K562 (cell line): ENCODE measurements around the gene CTDSP2. TPM values are rescaled to one million over a fixed set of nuclear protein-coding genes. Genes with fewer than 3 reads are reported as not detected.

ENCODE experiments used
- ATAC-seq: fragments of 200-7000 bp; cut with Tn5 transposase; 3 replicates; pipeline ENCODE4 v1.9.1; 2020; ENCODE audit warnings: moderate library complexity
- BruUV-seq: library from RNA; stranded (reverse); fragments of 400-500 nt; replicated peaks from 2 replicates; lab custom pipeline; 2021; lab: Mats Ljungman, UMichigan
- CTCF ChIA-PET: fragments of 300-600 bp; formaldehyde crosslinking; extraction: SDS; loops from one replicate; lab custom pipeline; 2021; ENCODE audit warnings: low intra/inter-chr PET ratio; lab: Yijun Ruan, JAX
- POLR2A ChIA-PET: fragments of 300-600, 350-650 bp; sonication (Branson Sonifier 250); formaldehyde crosslinking; extraction: SDS; loops from one replicate; lab custom pipeline; 2021; ENCODE audit warnings: antibody characterized with exemption, inconsistent platforms; lab: Yijun Ruan, JAX
- DNase-seq, 4 experiments: peaks; one replicate each; pipeline versions ENCODE4 v3.0.0 to v3.0.0-alpha.2; 2011 to 2018; ENCODE audit warnings: low spot score in 3 of 4, mixed read lengths in 3 of 4; ENCODE audit errors: extremely low read depth in 1 of 4
- FAIRE-seq: peaks from 2 replicates; lab custom pipeline; 2011; peaks lifted over from hg19 to GRCh38; lab: Jason Lieb, UNC
- H2AFZ ChIP-seq: 2 replicates; pipeline ENCODE4 v1.6.0; 2011; ENCODE audit warnings: low read depth, low read length, control low read depth, inconsistent platforms
- H3K27ac ChIP-seq: fragments of 200-600 bp; 3 replicates; pipeline ENCODE4 v1.8.0; 2011; ENCODE audit warnings: low read depth, mild to moderate bottlenecking, control low read depth, inconsistent platforms, low read length, moderate library complexity, mixed read lengths; ENCODE audit errors: extremely low read depth
- H3K27me3 ChIP-seq, 2 experiments: fragments of 300-600 bp in 1 of 2; 2 replicates in 1 of 2; 3 replicates in 1 of 2; pipeline versions ENCODE4 v1.6.0 to v1.8.0; 2011; ENCODE audit warnings: inconsistent platforms in 2 of 2, low read length in 2 of 2, mild to moderate bottlenecking in 1 of 2, mixed read lengths in 1 of 2, moderate library complexity in 1 of 2; ENCODE audit not compliant: control insufficient read depth in 2 of 2, insufficient read depth in 2 of 2
- H3K36me3 ChIP-seq: fragments of 300-600 bp; 3 replicates; pipeline ENCODE4 v1.8.0; 2011; ENCODE audit warnings: mild to moderate bottlenecking, low read length, inconsistent platforms; ENCODE audit not compliant: control insufficient read depth, insufficient read depth
- H3K4me1 ChIP-seq, 2 experiments: fragments of 200-600 bp in 1 of 2; replicated peaks in 1 of 2; 2 replicates in 1 of 2; 3 replicates in 1 of 2; pipeline versions ENCODE4 v1.5.1 to v1.8.0; 2011; ENCODE audit warnings: inconsistent platforms in 2 of 2, low read length in 2 of 2, mild to moderate bottlenecking in 1 of 2, mixed read lengths in 1 of 2, moderate library complexity in 1 of 2; ENCODE audit not compliant: control insufficient read depth in 2 of 2, insufficient read depth in 2 of 2
- H3K4me2 ChIP-seq: 2 replicates; pipeline ENCODE4 v1.6.1; 2011; ENCODE audit warnings: low read length, control low read depth, inconsistent platforms, mixed read lengths; ENCODE audit not compliant: insufficient read depth
- H3K4me3 ChIP-seq: fragments of 200-600 bp; sonication (generic), shearing (Covaris generic); 2 replicates; pipeline ENCODE4 v1.5.1; 2016; ENCODE audit warnings: control low read depth, inconsistent platforms
- H3K79me2 ChIP-seq: fragments of 200-600 bp; 3 replicates; pipeline ENCODE4 v1.8.0; 2011; ENCODE audit warnings: low read length, inconsistent platforms; ENCODE audit not compliant: control insufficient read depth, insufficient read depth
- H3K9ac ChIP-seq, 2 experiments: 2 replicates each; pipeline versions ENCODE4 v1.6.0 to v1.6.1; 2011; ENCODE audit warnings: low read depth in 2 of 2, low read length in 2 of 2, control low read depth in 1 of 2, inconsistent platforms in 1 of 2, mild to moderate bottlenecking in 1 of 2, mixed read lengths in 1 of 2; ENCODE audit not compliant: insufficient read depth in 1 of 2
- H3K9me1 ChIP-seq: one replicate; pipeline ENCODE4 v1.6.0; 2011; ENCODE audit warnings: inconsistent platforms, mild to moderate bottlenecking, low read length, moderate library complexity; ENCODE audit not compliant: control insufficient read depth, insufficient read depth
- H3K9me3 ChIP-seq: replicated peaks from 2 replicates; pipeline ENCODE4 v1.5.1; 2011; ENCODE audit warnings: low read depth, low read length, inconsistent platforms; ENCODE audit not compliant: control insufficient read depth, insufficient read depth
- H4K20me1 ChIP-seq: replicated peaks from 2 replicates; pipeline ENCODE4 v1.6.1; 2011; ENCODE audit warnings: low read length, inconsistent platforms, mixed read lengths; ENCODE audit not compliant: control insufficient read depth, insufficient read depth
- CCNT2 ChIP-seq: IDR thresholded peaks from 2 replicates; pipeline ENCODE4 v1.6.1; 2011; ENCODE audit warnings: borderline replicate concordance, low read depth, mild to moderate bottlenecking, moderate library complexity, mixed read lengths, low read length; ENCODE audit not compliant: insufficient read length; ENCODE audit errors: extremely low read depth
- CEBPB ChIP-seq: fragments of 450-650 bp; IDR thresholded peaks from 2 replicates; pipeline ENCODE4 v1.6.1; 2016; ENCODE audit warnings: missing genetic modification characterization, missing compliant biosample characterization
- JUN ChIP-seq, 2 experiments: sonication (generic) in 1 of 2; formaldehyde crosslinking in 1 of 2; IDR thresholded peaks; 2 replicates each; pipeline versions ENCODE4 v1.6.1 to v1.8.0; 2012 to 2022; ENCODE audit warnings: borderline replicate concordance in 2 of 2, mild to moderate bottlenecking in 2 of 2, improper control_type of control experiment in 1 of 2, low read depth in 1 of 2, low read length in 1 of 2, missing genetic modification reagents in 1 of 2
- MAFG ChIP-seq: fragments of 450-650 bp; conservative IDR thresholded peaks from 2 replicates; pipeline ENCODE4 v1.6.1; 2016; ENCODE audit warnings: missing genetic modification characterization, missing compliant biosample characterization
- NCOR1 ChIP-seq: fragments of 450-650 bp; IDR thresholded peaks from 2 replicates; pipeline ENCODE4 v1.6.1; 2016; ENCODE audit warnings: mild to moderate bottlenecking, moderate library complexity
- POLR3A ChIP-seq: IDR thresholded peaks from 2 replicates; pipeline ENCODE4 v1.6.1; 2011; ENCODE audit warnings: borderline replicate concordance, mild to moderate bottlenecking, moderate library complexity; ENCODE audit not compliant: insufficient read length, insufficient read depth; ENCODE audit errors: extremely low read depth
- RBM14 ChIP-seq: fragments of 200-400 bp; formaldehyde crosslinking; IDR thresholded peaks from 2 replicates; pipeline ENCODE4 v1.6.1; 2018; ENCODE audit warnings: low read depth, mild to moderate bottlenecking, low read length, moderate library complexity, borderline replicate concordance; ENCODE audit not compliant: insufficient read depth
- ZKSCAN1 ChIP-seq: fragments of 150-350 bp; IDR thresholded peaks from 2 replicates; pipeline ENCODE4 v1.6.1; 2016; ENCODE audit warnings: low read depth, low read length
- ZNF12 ChIP-seq: sonication (generic); formaldehyde crosslinking; IDR thresholded peaks from 2 replicates; pipeline ENCODE4 v1.4.0; 2020; ENCODE audit warnings: mild to moderate bottlenecking, missing genetic modification reagents
- ZNF24 ChIP-seq: fragments of 450-650 bp; IDR thresholded peaks from 2 replicates; pipeline ENCODE4 v1.6.1; 2016
- ZNF76 ChIP-seq: fragments of 250-450 bp; sonication (Bioruptor Pico); IDR thresholded peaks from 2 replicates; pipeline ENCODE4 v1.4.0; 2020; ENCODE audit warnings: mild to moderate bottlenecking, moderate library complexity, borderline replicate concordance
- WGBS: fragments of 100-300 bp; shearing (Covaris generic); methylation state at CpG from one replicate; pipeline ENCODE4 v1.1.6; 2016; ENCODE audit warnings: low coverage, mixed read lengths; ENCODE audit not compliant: insufficient coverage; ENCODE audit errors: missing lambda C conversion rate; 5-methylcytosine and 5-hydroxymethylcytosine counted together
- in situ Hi-C: fragments of 300-500 bp; cut with MboI; formaldehyde crosslinking; loops from 4 replicates; pipeline ENCODE4 v1.15.0; 2018; ENCODE audit warnings: inconsistent platforms, mixed read lengths
- intact Hi-C: fragments of 100-400 bp; cut with micrococcal nuclease; formaldehyde crosslinking; loops from 2 replicates; pipeline ENCODE4 v1.14.2; 2022
- polyA plus RNA-seq, 8 experiments: library from polyadenylated mRNA; depleted of rRNA in 4 of 8; stranded (reverse) in 5 of 8; unstranded in 3 of 8; fragments of >200 nt; fragmentation: Nextera tagmentation in 2 of 8; fragmentation: Illumina TruSeq in 1 of 8; extraction: Ambion mirVana in 2 of 8; extraction: Trizol in 1 of 8; gene quantifications; 2 replicates each; pipeline versions ENCODE4 v1.2.1 to v1.2.3, GENCODE V29; 2011 to 2014; ENCODE audit warnings: inconsistent platforms in 1 of 8, missing spikeins in 1 of 8
- total RNA-seq, 7 experiments: library from RNA; depleted of rRNA in 6 of 7; stranded (reverse); fragments of >200 nt in 6 of 7; fragmentation: Illumina TruSeq in 2 of 7; extraction: Trizol in 2 of 7; gene quantifications; 2 replicates each; pipeline versions ENCODE4 v1.2.1 to v1.2.3, GENCODE V29; 2011 to 2021; ENCODE audit warnings: low replicate concordance in 1 of 7
- TF ChIP-seq, protein P1 (sequence below), 2 experiments: fragments of 450-650 bp; formaldehyde crosslinking in 1 of 2; IDR thresholded peaks; 2 replicates each; pipeline versions ENCODE4 v1.4.0 to v1.6.1; 2014 to 2020; ENCODE audit warnings: mild to moderate bottlenecking in 2 of 2, borderline replicate concordance in 1 of 2, low read depth in 1 of 2

CTDSP2 gene
- total and polyA plus RNA-seq, 9 of the 15 experiments (the other 6 are each of a cell fraction or from before 2014, with no cell fraction given), result 20.4 to 108 (median 47.7) TPM

DNA sequence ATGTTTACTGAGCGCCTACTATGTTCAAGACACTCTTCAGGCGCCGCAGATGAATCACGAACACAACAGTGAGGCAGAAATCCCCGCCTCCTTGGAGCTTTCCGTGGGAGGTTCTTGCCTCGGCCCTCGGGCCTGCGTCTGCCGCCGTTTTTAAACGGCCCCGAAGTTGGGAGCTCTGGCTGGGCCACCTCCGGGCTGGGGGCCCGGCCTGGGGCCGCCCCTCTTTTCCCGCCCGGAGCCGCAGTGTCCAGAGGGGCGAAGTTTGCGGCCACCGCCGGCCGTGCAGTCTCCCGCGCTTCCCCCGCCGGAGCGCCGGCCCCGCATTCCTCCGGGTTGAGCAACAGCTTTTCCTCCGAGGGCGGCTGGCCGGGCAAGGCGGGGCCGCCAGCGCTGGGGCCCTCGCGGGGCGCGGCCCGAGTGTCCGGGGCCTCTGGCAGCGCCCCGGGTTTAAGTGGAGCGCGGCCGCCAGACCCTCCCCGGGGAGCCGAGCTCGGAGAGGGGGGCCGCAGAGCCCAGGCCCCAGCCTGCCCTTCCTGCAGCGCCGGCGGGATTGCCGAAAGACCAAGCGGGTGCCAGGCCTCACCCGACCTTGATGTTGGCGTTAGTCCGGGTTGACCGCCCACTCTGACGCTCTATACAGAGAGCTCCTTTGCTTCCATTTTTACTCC is 18.7 kb upstream of the CTDSP2 start:
- FAIRE-seq (no peak), DNase-seq (peak; percentile 75 to 81 (median 78)), ATAC-seq (peak; percentile 91)
- ChIA-PET CTCF (no interaction called here), POLR2A (interaction anchor here (0.6 to 2.2 kb wide), 17 partner anchors 8 to 351 kb away, joined by 3 to 14 read pairs (median 5); partner anchors contain the start of gene CTDSP2)
- H3K9ac ChIP-seq, result peak overlapping the region; percentile 55 to 94; a peak in 3 of 4 replicates
- H3K27ac ChIP-seq, result peak overlapping the region; percentile 55; the same call in 1 of the 3 replicates
- peak overlapping the region; percentile 38 for H3K4me2 ChIP-seq
- in situ Hi-C loops, result no loop called here
- H4K20me1 ChIP-seq, result no peaks in the 10 kb centered on the region
- peak overlapping the region; percentile 90 for H2AFZ ChIP-seq
- WGBS, result 8% methylated on average over 46 of the region's 63 CpGs
- no peaks in the 10 kb centered on the region for H3K9me1 ChIP-seq
- intact Hi-C loops, result loop anchor here (2.0 kb wide), 1 partner anchor 18 kb away; the partner anchor contains the start of gene CTDSP2
- no peaks in the 10 kb centered on the region for H3K79me2 ChIP-seq
- H3K36me3 ChIP-seq, result no peaks in the 10 kb centered on the region
- H3K4me1 ChIP-seq, result peaks cover 6 to 20% of the 10 kb centered on the region in 2 experiments; a peak in 4 of 5 replicates
- H3K27me3 ChIP-seq, result no peaks in the 10 kb centered on the region
- H3K9me3 ChIP-seq, result no peaks in the 10 kb centered on the region
- BruUV-seq, result no TSS peak
- peak overlapping the region; percentile 42 for H3K4me3 ChIP-seq
- TF ChIP-seq, protein P1, sequence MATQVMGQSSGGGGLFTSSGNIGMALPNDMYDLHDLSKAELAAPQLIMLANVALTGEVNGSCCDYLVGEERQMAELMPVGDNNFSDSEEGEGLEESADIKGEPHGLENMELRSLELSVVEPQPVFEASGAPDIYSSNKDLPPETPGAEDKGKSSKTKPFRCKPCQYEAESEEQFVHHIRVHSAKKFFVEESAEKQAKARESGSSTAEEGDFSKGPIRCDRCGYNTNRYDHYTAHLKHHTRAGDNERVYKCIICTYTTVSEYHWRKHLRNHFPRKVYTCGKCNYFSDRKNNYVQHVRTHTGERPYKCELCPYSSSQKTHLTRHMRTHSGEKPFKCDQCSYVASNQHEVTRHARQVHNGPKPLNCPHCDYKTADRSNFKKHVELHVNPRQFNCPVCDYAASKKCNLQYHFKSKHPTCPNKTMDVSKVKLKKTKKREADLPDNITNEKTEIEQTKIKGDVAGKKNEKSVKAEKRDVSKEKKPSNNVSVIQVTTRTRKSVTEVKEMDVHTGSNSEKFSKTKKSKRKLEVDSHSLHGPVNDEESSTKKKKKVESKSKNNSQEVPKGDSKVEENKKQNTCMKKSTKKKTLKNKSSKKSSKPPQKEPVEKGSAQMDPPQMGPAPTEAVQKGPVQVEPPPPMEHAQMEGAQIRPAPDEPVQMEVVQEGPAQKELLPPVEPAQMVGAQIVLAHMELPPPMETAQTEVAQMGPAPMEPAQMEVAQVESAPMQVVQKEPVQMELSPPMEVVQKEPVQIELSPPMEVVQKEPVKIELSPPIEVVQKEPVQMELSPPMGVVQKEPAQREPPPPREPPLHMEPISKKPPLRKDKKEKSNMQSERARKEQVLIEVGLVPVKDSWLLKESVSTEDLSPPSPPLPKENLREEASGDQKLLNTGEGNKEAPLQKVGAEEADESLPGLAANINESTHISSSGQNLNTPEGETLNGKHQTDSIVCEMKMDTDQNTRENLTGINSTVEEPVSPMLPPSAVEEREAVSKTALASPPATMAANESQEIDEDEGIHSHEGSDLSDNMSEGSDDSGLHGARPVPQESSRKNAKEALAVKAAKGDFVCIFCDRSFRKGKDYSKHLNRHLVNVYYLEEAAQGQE (IDR thresholded peaks at IDR 0.05; ENCODE audit: borderline replicate concordance), result 0 out of 2 replicates have a peak, but pooled peaks have one; percentile 15
- TF ChIP-seq, protein P1 (CRISPR knock-in tag; IDR thresholded peaks at IDR 0.05; ENCODE audit: low read depth), result no peak
- TF ChIP-seq POLR3A (no peak), JUN (IDR thresholded peaks at IDR 0.05; ENCODE audit: borderline replicate concordance, low read depth, low read length) (no peak), JUN (CRISPR knock-in tag; IDR thresholded peaks at IDR 0.05; ENCODE audit: borderline replicate concordance) (no peak), ZKSCAN1 (peak; percentile 86; the same call in 1 of the 2 replicates), CEBPB (tag) (peak; percentile 97), NCOR1 (no peak), ZNF24 (no peak), ZNF76 (CRISPR knock-in tag) (no peak), ZNF12 (CRISPR knock-in tag) (peak; percentile 40; the same call in 1 of the 2 replicates), RBM14 (0 out of 2 replicates have a peak, but pooled peaks have one; percentile 48), CCNT2 (peak; percentile 43), MAFG (no peak)
